Endothelial cell of umbilical vein (primary cell): Measurements from ENCODE around the gene ZNF385C. TPM values are rescaled to one million over a fixed set of nuclear protein-coding genes. Genes with fewer than 3 reads are reported as not detected.

ENCODE experiments used
- BruUV-seq: library from RNA; stranded (reverse); fragments of 400-500 nt; replicated peaks from 2 replicates; lab custom pipeline; 2021; lab: Mats Ljungman, UMichigan
- CTCF ChIA-PET: fragments of 300-600, 350-600 bp; sonication (Branson Sonifier 250); formaldehyde crosslinking; loops from one replicate; lab custom pipeline; 2021; ENCODE audit warnings: antibody characterized with exemption, inconsistent platforms; lab: Charles Lee
- POLR2A ChIA-PET: fragments of 300-600, 350-600 bp; sonication (Branson Sonifier 250); formaldehyde crosslinking; loops from one replicate; lab custom pipeline; 2021; ENCODE audit warnings: antibody characterized with exemption, inconsistent platforms; lab: Charles Lee
- DNase-seq: peaks from one replicate; pipeline ENCODE4 v3.0.0-alpha.2; 2011; ENCODE audit warnings: low read depth, low spot score
- FAIRE-seq: peaks from 2 replicates; lab custom pipeline; 2011; peaks lifted over from hg19 to GRCh38; lab: Jason Lieb, UNC
- H2AFZ ChIP-seq: 2 replicates; pipeline ENCODE4 v1.6.0; 2012; ENCODE audit warnings: low read depth, low read length, control low read depth, inconsistent platforms
- H3K27ac ChIP-seq: 2 replicates; pipeline ENCODE4 v1.5.1; 2011; ENCODE audit warnings: low read depth, mild to moderate bottlenecking, control low read depth, low read length, moderate library complexity; ENCODE audit not compliant: insufficient read depth
- H3K27me3 ChIP-seq, 2 experiments: 2 replicates each; pipeline versions ENCODE4 v1.6.0 to v1.6.1; 2011; ENCODE audit warnings: low read length in 2 of 2, mixed read lengths in 1 of 2; ENCODE audit not compliant: control insufficient read depth in 2 of 2, insufficient read depth in 2 of 2
- H3K36me3 ChIP-seq, 2 experiments: 2 replicates in 1 of 2; 3 replicates in 1 of 2; pipeline ENCODE4 v1.5.1; 2011; ENCODE audit warnings: low read length in 2 of 2, mild to moderate bottlenecking in 1 of 2, moderate library complexity in 1 of 2; ENCODE audit not compliant: control insufficient read depth in 2 of 2, insufficient read depth in 2 of 2; ENCODE audit errors: extremely low read depth in 1 of 2
- H3K4me1 ChIP-seq: 3 replicates; pipeline ENCODE4 v1.5.1; 2011; ENCODE audit warnings: mild to moderate bottlenecking, low read length; ENCODE audit not compliant: control insufficient read depth, insufficient read depth; ENCODE audit errors: extremely low read depth
- H3K4me2 ChIP-seq: 2 replicates; pipeline ENCODE4 v1.6.1; 2011; ENCODE audit warnings: low read length, control low read depth, mixed read lengths; ENCODE audit not compliant: insufficient read depth
- H3K4me3 ChIP-seq, 3 experiments: fragments of 200-600 bp in 1 of 3; sonication (generic), shearing (Covaris generic) in 1 of 3; replicated peaks in 1 of 3; 2 replicates each; pipeline ENCODE4 v1.5.1; 2011 to 2016; ENCODE audit warnings: control low read depth in 3 of 3, low read length in 3 of 3, mild to moderate bottlenecking in 2 of 3, inconsistent platforms in 1 of 3, low read depth in 1 of 3, moderate library complexity in 1 of 3; ENCODE audit not compliant: insufficient read depth in 1 of 3
- H3K79me2 ChIP-seq: 2 replicates; pipeline ENCODE4 v1.6.0; 2012; ENCODE audit warnings: low read length, inconsistent platforms; ENCODE audit not compliant: control insufficient read depth, insufficient read depth
- H3K9ac ChIP-seq: replicated peaks from 2 replicates; pipeline ENCODE3; 2011; ENCODE audit warnings: low read length, control low read depth; ENCODE audit not compliant: insufficient read depth; ENCODE audit errors: extremely low read depth
- H3K9me1 ChIP-seq: replicated peaks from 3 replicates; pipeline ENCODE4 v1.6.0; 2011; ENCODE audit warnings: mild to moderate bottlenecking, low read length; ENCODE audit not compliant: control insufficient read depth, insufficient read depth; ENCODE audit errors: extremely low read depth
- H3K9me3 ChIP-seq: replicated peaks from 2 replicates; pipeline ENCODE4 v1.5.1; 2012; ENCODE audit warnings: low read length, inconsistent platforms; ENCODE audit not compliant: control insufficient read depth, insufficient read depth
- H4K20me1 ChIP-seq: replicated peaks from 2 replicates; pipeline ENCODE3; 2011; ENCODE audit warnings: mild to moderate bottlenecking, low read length; ENCODE audit not compliant: control insufficient read depth, insufficient read depth; ENCODE audit errors: extremely low read depth
- CTCF ChIP-seq, 2 donors: IDR thresholded peaks; 1 replicate in 1 of 2; 2 replicates in 1 of 2; pipeline ENCODE4 v1.5.1; 2011; ENCODE audit warnings: low read length in 2 of 2, mild to moderate bottlenecking in 2 of 2, moderate library complexity in 2 of 2, control low read depth in 1 of 2, inconsistent platforms in 1 of 2, low read depth in 1 of 2; ENCODE audit not compliant: insufficient read depth in 1 of 2; ENCODE audit errors: extremely low read depth in 1 of 2
- EZH2 ChIP-seq: IDR thresholded peaks from 2 replicates; pipeline ENCODE4 v1.6.1; 2012; ENCODE audit warnings: borderline replicate concordance, low read depth, mild to moderate bottlenecking, moderate library complexity, low read length, inconsistent platforms; ENCODE audit not compliant: severe bottlenecking
- FOS ChIP-seq: IDR thresholded peaks from 2 replicates; pipeline ENCODE4 v1.6.1; 2011; ENCODE audit warnings: mild to moderate bottlenecking, low read length, moderate library complexity, borderline replicate concordance; ENCODE audit not compliant: insufficient read depth
- GATA2 ChIP-seq: IDR thresholded peaks from 2 replicates; pipeline ENCODE4 v1.7.0; 2011; ENCODE audit warnings: low read depth, mild to moderate bottlenecking, moderate library complexity, mixed read lengths, low read length; ENCODE audit not compliant: insufficient read length, insufficient read depth
- JUN ChIP-seq: IDR thresholded peaks from 2 replicates; pipeline ENCODE4 v1.6.1; 2011; ENCODE audit warnings: borderline replicate concordance, low read depth; ENCODE audit not compliant: insufficient read length, insufficient read depth
- MYC ChIP-seq: IDR thresholded peaks from one replicate; pipeline ENCODE4 v1.6.1; 2011; ENCODE audit warnings: mild to moderate bottlenecking, low read depth, low read length
- POLR2A ChIP-seq: IDR thresholded peaks from 2 replicates; pipeline ENCODE4 v1.6.1; 2012; ENCODE audit warnings: low read depth, mild to moderate bottlenecking, control low read depth, low read length
- POLR2AphosphoS5 ChIP-seq: IDR thresholded peaks from 2 replicates; pipeline ENCODE4 v1.6.1; 2012; ENCODE audit warnings: low read depth, mild to moderate bottlenecking, control low read depth, low read length, moderate library complexity; ENCODE audit not compliant: insufficient read depth
- dilution Hi-C: fragments of 300-500 bp; cut with MboI; formaldehyde crosslinking; loops from one replicate; pipeline ENCODE4 v1.15.0; 2019; ENCODE audit warnings: low sequenced_read_pairs; ENCODE audit not compliant: extremely low pct_ligation_motif_present
- intact Hi-C: fragments of 100-400 bp; cut with micrococcal nuclease; formaldehyde crosslinking; loops from one replicate; pipeline ENCODE4 v1.10.0; 2022
- polyA plus RNA-seq, 4 experiments: library from polyadenylated mRNA; depleted of rRNA in 3 of 4; stranded (reverse) in 3 of 4; unstranded in 1 of 4; fragments of >200 nt; gene quantifications; 2 replicates each; pipeline versions ENCODE4 v1.2.1 to v1.2.3, GENCODE V29; 2011 to 2012; ENCODE audit warnings: missing spikeins in 1 of 4
- total RNA-seq: library from RNA; stranded (reverse); gene quantifications from 2 replicates; pipeline ENCODE4 v1.2.3, GENCODE V29; 2021
- TF ChIP-seq, protein P1 (sequence below): IDR thresholded peaks from 2 replicates; pipeline ENCODE4 v1.6.1; 2011; ENCODE audit not compliant: insufficient read depth, insufficient read length

The ZNF385C gene
- total and polyA plus RNA-seq, 2 donors (not counting 3 experiments of a cell fraction or from before 2014, with no cell fraction given): 0.07 TPM; not detected in 1

- H3K36me3 ChIP-seq: no peaks in the 10 kb centered on the region
- H3K9me3 ChIP-seq: no peaks in the 10 kb centered on the region
- intact Hi-C loops: no loop called here
- H3K9ac ChIP-seq: no peak overlapping the region
- peaks cover 3% of the 10 kb centered on the region for H3K4me1 ChIP-seq
- FAIRE-seq (no peak), DNase-seq (no peak)
- no peak overlapping the region for H2AFZ ChIP-seq
- no TSS peak for BruUV-seq
- no peak for TF ChIP-seq POLR2A
- TF ChIP-seq JUN: no peak
- no peak for TF ChIP-seq POLR2AphosphoS5
- no peak for TF ChIP-seq FOS
- no peak for TF ChIP-seq MYC
- TF ChIP-seq CTCF (IDR thresholded peaks at IDR 0.05; ENCODE audit: extremely low read depth in 1 of 2, insufficient read depth in 1 of 2, low read depth in 1 of 2, low read length in 2 of 2): no peak
- no peak for TF ChIP-seq EZH2
- no peak for TF ChIP-seq GATA2
- TF ChIP-seq, protein P1, sequence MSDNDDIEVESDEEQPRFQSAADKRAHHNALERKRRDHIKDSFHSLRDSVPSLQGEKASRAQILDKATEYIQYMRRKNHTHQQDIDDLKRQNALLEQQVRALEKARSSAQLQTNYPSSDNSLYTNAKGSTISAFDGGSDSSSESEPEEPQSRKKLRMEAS: no peak
- no peaks in the 10 kb centered on the region for H4K20me1 ChIP-seq
- H3K4me3 ChIP-seq: no peak overlapping the region
- dilution Hi-C loops: no loop called here
- POLR2A ChIA-PET: no interaction called here
- no peak overlapping the region for H3K4me2 ChIP-seq
- no peaks in the 10 kb centered on the region for H3K79me2 ChIP-seq
- CTCF ChIA-PET: no interaction called here
- peaks cover 0 to 2% of the 10 kb centered on the region in 2 experiments for H3K27me3 ChIP-seq
- H3K27ac ChIP-seq: no peak overlapping the region
- no peaks in the 10 kb centered on the region for H3K9me1 ChIP-seq
These were observed 16.6 kb downstream of the ZNF385C start for GRCh38 chr17:42081516-42082129.
